Posterior vena cava (tissue), 2 donors: Measurements from ENCODE around the gene ITGAD. TPM values are rescaled to one million over a fixed set of nuclear protein-coding genes. Genes with fewer than 3 reads are reported as not detected.
"Not testable (repeated sequence)": the region's sequence is repeated elsewhere in the genome, so short reads cannot be mapped to it uniquely, and the experiment has no call there.

Experiments used
- DNase-seq: peaks from one replicate; pipeline ENCODE4 v3.0.0-alpha.2; 2020; ENCODE audit warnings: low spot score
- intact Hi-C, 2 donors: fragments of 100-400 bp; cut with DNase I; formaldehyde crosslinking; loops; one replicate each; pipeline versions ENCODE4 v1.14.1 to v1.14.2; 2022 to 2023
- total RNA-seq, 2 donors: library from RNA; stranded (reverse); fragmentation: NEBNext Ultra II Directional; extraction: Animal tissue kit (Norgen Biotek cat#: 25700); gene quantifications; one replicate each; pipeline ENCODE4 v1.2.1, GENCODE V29; 2021
- donor health status: DM: yes; HTN: yes; CAD: no.
- donor health status: DM: yes; HTN: yes; CAD: no.

Gene ITGAD
- total RNA-seq, 2 donors from 2014 or later, result 0.24 TPM; not detected in 1

GRCh38 chr16:31397701-31398100 lies 4.6 kb downstream of the ITGAD start:
- intact Hi-C loops, result no loop called here
- no peak for DNase-seq

- DNase-seq, result no peak
- intact Hi-C loops, result no loop called here
Observed at GRCh38 chr16:31400191-31400590, 7.1 kb downstream of the ITGAD start.

DNA sequence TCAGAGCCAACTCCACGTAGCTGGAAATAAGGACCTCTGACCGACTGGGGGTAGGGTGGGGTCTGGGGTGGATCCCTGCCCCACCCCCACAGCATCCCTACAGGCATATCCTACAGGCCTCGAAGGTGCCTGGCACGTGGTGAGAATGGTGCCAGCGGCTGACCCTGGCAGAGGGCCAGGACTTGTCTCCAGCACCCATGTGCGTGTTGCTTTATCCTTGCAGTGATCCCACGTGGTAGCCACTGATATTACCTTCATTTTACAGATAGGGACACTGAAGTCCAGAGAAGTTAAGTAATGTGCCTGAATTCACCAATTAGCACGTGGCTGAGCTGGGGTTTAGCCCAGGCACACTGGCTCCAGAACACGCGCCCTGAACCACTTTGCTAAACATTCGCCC lies 8.3 kb downstream of the ITGAD start:
- no peak for DNase-seq

DNA sequence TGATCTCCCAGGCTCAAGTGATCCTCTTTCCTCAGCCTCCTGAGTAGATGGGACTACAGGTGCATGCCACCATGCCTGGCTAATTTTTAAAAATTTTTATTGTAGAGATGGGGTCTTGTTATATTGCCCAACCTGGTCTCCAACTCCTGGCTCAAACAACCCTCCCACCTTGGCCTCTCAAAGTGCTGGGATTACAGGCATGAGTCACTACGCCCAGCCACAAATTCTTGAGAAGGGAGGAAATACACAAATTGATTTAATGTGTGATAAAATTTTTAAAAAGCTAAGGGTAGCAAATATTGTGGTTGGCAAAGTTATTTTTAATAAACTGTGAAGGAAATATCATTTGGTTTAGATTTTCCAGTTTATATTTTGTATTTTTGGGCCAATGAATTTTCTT lies 9.6 kb downstream of the ITGAD start:
- no peak for DNase-seq
- intact Hi-C loops, result no loop called here

More for the DNA sequence above, 8.3 kb downstream of the ITGAD start:
- intact Hi-C loops, result no loop called here

- DNase-seq, result no peak
- intact Hi-C loops, result no loop called here
Observed at GRCh38 chr16:31403590-31404352, 10.6 kb downstream of the ITGAD start.

DNA sequence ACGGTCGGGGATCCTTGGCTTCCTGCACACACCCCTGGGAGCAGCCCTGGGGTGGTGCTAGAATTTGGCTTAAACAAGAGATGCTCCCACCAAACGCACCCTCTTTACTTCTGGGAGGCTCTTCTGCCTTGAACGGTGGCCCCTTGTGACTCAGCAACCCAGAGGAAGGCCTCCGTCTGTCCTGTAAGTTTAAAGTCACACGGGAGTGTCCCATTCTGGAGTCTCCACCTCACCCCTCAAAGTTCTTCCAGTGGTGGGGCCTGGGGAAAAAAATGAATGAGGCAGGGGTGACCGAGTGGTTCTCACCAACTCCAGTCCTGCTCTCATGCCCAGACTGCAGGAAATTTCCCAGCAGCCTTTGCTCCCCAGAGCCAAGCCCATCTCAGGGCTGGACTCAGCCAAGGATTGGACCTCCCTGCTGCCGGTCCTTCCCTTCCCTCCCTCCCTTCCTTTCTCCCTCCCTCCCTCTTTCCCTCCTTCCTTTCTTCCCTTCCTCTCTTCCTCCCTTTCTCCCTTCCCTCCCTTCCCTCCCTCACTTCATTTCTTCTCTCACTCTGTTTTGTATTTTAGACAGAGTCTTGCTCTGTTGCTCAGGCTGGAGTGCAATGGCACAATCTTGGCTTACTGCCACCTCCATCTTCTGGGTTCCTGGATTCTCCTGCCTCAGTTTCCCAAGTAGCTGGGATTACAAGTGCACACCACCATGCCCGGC lies 11.4 kb downstream of the ITGAD start:
- intact Hi-C loops, result no loop called here
- no peak for DNase-seq

DNA sequence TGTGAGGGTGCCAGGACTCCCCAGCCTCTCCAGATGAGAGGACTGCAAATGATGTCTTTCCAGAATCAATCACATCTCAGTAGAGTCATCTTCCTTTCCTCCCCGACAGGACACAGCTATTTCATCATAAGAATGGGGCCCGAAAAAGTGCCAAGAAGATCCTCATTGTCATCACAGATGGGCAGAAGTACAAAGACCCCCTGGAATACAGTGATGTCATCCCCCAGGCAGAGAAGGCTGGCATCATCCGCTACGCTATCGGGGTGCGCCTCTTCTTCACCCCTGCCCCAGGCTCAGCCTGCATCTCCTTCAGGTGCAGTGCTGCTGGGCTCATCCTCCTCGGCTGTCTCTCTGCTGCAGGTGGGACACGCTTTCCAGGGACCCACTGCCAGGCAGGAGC lies 14.3 kb downstream of the ITGAD start:
- no peak for DNase-seq
- intact Hi-C loops, result no loop called here

- intact Hi-C loops, result no loop called here
- DNase-seq, result no peak
Observed at GRCh38 chr16:31409433-31409832, 16.3 kb downstream of the ITGAD start.

- intact Hi-C loops, result no loop called here
- no peak for DNase-seq
Observed at GRCh38 chr16:31410082-31410481, 16.9 kb downstream of the ITGAD start.

- intact Hi-C loops, result no loop called here
- no peak for DNase-seq
Observed at GRCh38 chr16:31411024-31411844, 18.1 kb downstream of the ITGAD start.

- DNase-seq, result no peak
- intact Hi-C loops, result no loop called here
Observed at GRCh38 chr16:31412750-31413149, 19.6 kb downstream of the ITGAD start.

DNA sequence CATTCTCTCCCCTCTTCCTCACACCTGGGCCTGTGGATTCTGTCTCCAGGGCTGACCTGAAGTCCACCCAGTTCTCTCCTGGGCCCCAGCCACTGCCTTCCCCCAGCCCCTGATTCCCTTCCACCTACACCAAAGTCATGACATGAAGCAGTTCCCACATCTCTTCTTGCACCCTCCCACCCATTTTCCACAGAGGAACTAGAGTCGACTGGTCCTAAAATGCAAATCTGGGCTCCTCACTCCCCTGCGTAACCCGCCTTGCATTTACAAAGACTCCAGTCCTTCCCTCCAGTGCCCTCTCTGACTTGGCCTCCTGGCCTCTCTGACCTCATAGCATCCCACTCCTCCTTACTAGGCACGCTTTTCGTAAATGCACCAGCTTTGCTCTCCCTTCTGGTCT lies 20.2 kb downstream of the ITGAD start:
- intact Hi-C loops, result no loop called here
- no peak for DNase-seq

GRCh38 chr16:31413943-31414342 lies 20.8 kb downstream of the ITGAD start:
- intact Hi-C loops, result no loop called here
- no peak for DNase-seq

DNA sequence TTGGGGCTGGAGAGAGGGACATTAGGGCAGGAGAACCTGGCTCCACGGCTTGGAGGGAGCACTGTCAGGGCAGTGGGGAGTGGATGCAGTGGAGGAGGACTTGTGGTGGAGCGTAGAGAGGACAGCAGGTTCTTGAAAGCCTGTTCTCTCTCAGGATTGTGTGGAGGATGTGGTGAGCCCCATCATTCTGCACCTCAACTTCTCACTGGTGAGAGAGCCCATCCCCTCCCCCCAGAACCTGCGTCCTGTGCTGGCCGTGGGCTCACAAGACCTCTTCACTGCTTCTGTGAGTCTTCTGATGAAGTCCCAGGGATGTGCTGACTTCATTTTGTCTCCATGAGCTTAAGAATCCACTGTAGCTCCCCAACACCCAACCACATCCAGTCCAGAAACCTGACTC lies 21.6 kb downstream of the ITGAD start:
- DNase-seq, result no peak
- intact Hi-C loops, result no loop called here

DNA sequence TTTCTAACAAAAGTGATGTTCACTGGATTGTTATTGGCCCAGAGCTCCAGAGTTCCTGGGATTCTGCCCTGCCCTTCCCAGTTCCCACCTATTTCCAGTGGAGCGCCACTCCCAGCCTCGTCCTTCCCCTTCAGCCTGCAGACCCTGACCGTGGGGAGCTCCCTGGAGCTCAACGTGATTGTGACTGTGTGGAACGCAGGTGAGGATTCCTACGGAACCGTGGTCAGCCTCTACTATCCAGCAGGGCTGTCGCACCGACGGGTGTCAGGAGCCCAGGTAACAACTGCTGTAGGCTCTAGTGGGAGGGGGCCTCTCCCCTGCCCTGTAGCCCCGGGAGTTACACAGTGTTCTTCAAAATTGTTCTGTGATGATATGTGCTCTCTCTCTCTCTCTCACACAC lies 23.2 kb downstream of the ITGAD start:
- intact Hi-C loops, result no loop called here
- DNase-seq, result no peak

DNA sequence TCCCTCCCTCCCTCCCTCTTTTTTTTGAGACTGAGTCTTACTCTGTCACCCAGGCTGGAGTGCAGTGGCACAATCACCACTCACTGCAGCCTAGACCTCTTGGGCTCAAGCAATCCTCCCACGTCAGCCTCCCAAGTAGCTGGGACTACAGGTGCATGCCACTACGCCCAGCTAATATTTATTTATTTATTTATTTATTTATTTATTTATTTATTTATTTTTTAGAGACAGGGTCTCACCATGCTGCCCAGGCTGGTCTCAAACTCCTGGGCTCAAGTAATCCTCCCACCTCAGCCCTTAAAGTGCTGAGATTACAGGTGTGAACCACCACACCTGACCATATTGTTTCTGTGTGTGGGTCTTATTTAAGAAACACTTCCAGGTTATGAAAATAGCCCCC lies 23.9 kb downstream of the ITGAD start:
- intact Hi-C loops, DNase-seq: not testable (repeated sequence)

- intact Hi-C loops, result no loop called here
- no peak for DNase-seq
Observed at GRCh38 chr16:31417916-31418315, 24.8 kb downstream of the ITGAD start.

GRCh38 chr16:31420037-31420436 lies 26.9 kb downstream of the ITGAD start:
- DNase-seq, result no peak
- intact Hi-C loops, result no loop called here

- intact Hi-C loops, result no loop called here
- DNase-seq, result no peak
Observed at GRCh38 chr16:31421587-31421986, 28.5 kb downstream of the ITGAD start.

- intact Hi-C loops, result no loop called here
- DNase-seq, result no peak
Observed at GRCh38 chr16:31423241-31423640, 30.1 kb downstream of the ITGAD start.
